Measurements from ENCODE around the gene LUC7L.
A peak's percentile ranks its signal among the peaks of the same experiment; 100 is the strongest.
"Not testable (repeated sequence)": the region's sequence is repeated elsewhere in the genome, so short reads cannot be mapped to it uniquely, and the experiment has no call there.

The LUC7L gene

DNA sequence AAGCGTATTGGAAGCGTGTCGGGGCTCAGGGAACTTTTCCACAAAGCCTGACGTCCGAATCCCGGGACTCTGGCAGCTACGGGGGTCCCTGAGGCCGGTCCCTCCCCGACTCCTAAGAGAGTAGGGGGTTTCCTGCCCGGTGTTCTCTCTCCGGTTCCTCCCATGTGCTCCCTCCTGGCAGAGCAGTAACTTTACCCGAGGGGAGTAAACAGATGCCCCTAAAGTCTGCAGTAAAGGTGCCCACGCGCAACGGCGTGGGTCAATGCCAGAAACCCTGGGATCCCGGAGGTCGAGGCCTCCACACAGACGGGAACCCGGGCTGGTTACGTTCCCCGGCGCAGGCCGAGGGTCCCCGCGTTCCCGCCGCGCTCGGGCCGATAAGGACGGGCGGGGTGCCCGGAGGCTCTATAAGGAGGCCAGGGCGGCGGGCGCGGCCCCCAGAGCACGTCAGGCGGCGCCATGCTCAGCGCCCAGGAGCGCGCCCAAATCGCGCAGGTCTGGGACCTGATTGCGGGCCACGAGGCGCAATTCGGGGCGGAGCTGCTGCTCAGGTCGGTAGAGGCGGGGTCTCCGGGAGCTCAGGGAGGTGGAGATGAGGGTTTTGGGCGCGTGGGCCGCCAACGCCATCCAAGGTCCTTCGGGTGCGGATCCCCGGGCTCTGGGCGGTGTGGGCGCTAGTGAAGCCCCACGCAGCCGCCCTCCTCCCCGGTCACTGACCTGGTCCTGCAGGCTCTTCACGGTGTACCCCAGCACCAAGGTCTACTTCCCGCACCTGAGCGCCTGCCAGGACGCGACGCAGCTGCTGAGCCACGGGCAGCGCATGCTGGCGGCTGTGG is 63.5 kb downstream of the LUC7L start, which contains the start of gene HBM:
Gene HBM (plus strand): TSS at position 440 of the 836 bp plus-strand sequence. CDS start 20 bp downstream, at position 460.
- no peak within 1 kb of the TSS for H3K4me3 ChIP-seq (ENCODE audit: low read length)
- peak; percentile 26 for DNase-seq (ENCODE audit: low read depth)
- TF ChIP-seq, protein P1, sequence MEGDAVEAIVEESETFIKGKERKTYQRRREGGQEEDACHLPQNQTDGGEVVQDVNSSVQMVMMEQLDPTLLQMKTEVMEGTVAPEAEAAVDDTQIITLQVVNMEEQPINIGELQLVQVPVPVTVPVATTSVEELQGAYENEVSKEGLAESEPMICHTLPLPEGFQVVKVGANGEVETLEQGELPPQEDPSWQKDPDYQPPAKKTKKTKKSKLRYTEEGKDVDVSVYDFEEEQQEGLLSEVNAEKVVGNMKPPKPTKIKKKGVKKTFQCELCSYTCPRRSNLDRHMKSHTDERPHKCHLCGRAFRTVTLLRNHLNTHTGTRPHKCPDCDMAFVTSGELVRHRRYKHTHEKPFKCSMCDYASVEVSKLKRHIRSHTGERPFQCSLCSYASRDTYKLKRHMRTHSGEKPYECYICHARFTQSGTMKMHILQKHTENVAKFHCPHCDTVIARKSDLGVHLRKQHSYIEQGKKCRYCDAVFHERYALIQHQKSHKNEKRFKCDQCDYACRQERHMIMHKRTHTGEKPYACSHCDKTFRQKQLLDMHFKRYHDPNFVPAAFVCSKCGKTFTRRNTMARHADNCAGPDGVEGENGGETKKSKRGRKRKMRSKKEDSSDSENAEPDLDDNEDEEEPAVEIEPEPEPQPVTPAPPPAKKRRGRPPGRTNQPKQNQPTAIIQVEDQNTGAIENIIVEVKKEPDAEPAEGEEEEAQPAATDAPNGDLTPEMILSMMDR (IDR thresholded peaks at IDR 0.05; ENCODE audit: insufficient read depth, low read depth, low read length, missing control alignments), result no peak

DNA sequence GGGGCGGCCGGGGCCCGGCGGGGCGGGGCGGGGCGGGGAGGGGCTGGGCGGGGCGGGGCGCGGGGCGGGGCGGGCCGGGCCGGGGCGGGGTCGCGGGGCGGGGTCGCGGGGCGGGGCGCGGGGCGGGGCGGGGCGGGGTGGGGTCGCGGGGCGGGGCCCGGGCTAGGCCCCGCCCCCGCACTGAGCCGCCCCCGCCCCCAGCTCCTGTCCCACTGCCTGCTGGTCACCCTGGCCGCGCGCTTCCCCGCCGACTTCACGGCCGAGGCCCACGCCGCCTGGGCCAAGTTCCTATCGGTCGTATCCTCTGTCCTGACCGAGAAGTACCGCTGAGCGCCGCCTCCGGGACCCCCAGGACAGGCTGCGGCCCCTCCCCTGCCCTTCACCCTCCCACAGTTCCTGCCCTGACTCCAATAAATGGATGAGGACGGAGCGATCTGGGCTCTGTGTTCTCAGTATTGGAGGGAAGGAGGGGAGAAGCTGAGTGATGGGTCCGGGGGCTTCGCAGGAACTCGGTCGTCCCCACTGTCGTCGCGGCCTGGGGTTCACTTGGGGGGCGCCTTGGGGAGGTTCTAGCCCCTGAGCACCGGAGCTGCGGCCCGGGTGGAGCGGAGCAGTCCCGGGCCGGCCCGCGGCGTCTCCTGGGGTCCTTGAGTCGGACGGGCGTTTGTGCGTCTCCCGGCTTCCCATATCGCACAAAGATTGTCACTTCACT is 64.3 kb downstream of the LUC7L start:
- no peak overlapping the region for H3K4me3 ChIP-seq (ENCODE audit: low read length)
- TF ChIP-seq, protein P1 (IDR thresholded peaks at IDR 0.05; ENCODE audit: insufficient read depth, low read depth, low read length, missing control alignments), result no peak
- no peak for DNase-seq (ENCODE audit: low read depth)

DNA sequence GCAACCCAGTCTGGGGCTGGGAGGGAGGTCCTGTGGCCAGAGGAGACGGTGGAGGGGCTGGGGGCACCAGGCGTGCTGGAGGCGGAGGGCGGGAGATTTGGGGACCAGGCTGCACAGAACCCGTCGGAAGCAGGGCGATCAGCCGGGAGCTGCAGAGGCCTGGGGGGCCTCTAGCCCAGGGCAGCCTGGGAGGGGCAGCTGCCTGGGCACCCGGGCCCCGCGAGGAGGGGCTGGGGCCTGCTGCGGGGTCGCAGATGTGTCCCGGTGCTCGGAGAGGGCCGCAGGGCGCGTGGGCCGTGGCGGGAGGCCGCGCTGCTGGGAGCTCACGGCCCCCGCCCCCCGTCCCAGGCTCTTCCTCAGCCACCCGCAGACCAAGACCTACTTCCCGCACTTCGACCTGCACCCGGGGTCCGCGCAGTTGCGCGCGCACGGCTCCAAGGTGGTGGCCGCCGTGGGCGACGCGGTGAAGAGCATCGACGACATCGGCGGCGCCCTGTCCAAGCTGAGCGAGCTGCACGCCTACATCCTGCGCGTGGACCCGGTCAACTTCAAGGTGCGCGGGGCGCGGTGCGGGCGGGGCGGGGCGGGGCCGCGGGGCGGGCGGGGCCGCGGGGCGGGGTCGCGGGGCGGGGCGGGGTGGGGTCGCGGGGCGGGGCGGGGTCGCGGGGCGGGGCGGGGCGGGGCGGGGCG is 65.0 kb downstream of the LUC7L start:
- not testable (repeated sequence) for DNase-seq (ENCODE audit: low read depth); H3K4me3 ChIP-seq (ENCODE audit: low read length)

DNA sequence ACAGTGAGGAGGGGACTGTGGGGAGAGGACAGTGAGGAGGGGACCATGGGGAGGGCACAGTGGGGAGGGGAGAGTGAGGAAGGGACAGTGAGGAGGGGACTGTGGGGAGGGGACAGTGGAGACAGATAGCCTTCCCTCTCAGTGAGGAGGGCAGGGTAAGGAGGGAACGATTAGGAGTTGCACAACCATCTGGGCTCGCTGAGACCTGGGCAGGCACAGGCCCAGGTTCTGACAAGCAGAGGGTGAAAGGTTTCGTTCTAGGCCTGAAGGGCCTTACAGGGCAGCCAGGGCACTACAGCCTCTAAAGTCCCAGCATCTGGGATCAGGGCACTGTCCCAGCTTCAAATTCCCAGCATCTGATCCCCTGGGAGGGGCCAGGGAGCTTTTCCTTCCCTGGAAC is 65.6 kb downstream of the LUC7L start:
- not testable (repeated sequence) for H3K4me3 ChIP-seq (ENCODE audit: low read length); DNase-seq (ENCODE audit: low read depth)

DNA sequence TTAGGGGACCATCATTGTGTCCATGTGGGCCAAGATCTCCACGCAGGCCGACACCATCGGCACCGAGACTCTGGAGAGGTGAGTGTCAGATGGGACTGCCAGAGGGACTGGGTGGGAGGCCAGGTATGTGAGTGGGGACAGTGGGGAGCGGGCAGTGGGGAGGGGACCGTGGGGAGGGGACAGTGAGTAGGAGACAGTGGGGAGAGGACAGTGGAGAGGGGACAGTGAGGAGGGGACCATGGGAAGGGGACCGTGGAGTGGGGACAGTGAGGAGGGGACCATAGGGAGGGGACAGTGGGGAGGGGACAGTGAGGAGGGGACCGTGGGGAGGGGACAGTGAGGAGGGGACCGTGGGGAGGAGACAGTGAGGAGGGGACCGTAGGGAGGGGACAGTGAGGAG is 66.1 kb downstream of the LUC7L start:
- not testable (repeated sequence) for H3K4me3 ChIP-seq (ENCODE audit: low read length); DNase-seq (ENCODE audit: low read depth)

DNA sequence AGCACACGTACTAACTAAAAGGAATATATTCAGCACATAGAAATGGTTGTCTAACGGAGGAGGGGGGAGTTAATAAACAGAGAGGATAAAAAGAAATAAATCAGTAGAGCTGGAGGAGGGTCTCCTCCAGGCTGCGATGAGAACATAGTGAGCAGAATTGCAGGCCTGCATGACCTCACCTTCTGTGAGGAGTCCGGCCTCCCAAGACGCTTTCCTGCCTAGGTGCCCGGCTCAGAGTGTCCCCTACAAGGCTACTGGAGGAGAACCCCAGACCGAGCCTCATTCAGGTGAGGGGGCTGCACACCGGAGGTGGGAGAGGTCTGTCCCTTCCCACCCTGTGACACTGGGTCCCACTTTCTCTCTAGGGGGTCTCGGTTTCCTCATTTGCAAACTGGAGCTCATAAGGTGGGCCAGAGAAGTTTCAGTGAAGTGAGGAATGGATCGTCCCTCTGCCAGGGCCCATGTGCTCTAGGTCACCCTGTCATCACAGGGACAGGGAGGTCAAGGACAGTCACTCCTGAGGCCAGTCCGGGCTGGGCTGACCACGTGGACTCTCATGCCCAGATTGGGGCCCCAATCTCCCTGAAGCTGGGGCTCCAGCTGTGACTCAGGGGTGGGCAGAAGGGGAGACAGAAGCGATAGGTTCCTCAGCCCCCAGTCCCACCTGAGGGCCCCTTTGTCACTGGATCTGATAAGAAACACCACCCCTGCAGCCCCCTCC is 66.8 kb downstream of the LUC7L start:
- no peak overlapping the region for H3K4me3 ChIP-seq (ENCODE audit: low read length)
- no peak for DNase-seq (ENCODE audit: low read depth)
- TF ChIP-seq, protein P1 (IDR thresholded peaks at IDR 0.05; ENCODE audit: insufficient read depth, low read depth, low read length, missing control alignments), result no peak

DNA sequence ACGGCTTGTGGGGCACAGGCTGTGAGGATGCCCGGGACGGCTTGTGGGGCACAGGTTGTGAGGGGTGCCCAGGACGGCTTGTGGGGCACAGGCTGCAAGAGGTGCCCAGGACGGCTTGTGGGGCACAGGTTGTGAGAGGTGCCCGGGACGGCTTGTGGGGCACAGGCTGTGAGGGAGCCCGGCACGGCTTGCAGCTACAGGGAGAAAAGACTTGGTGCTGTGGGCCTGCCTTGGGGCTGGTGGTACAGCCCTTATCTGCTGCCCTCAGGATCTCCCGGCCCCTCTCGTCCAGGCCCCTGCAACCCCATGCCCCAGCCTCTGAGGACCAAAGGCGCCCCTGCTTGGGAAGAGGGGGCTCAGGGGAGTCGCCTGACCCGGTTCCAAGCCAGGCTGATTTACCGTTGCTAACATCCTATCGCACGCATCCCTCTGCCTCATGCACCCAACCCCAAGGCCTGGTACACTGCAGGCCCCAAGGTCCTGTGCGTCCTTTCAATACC is 68.5 kb downstream of the LUC7L start:
- H3K4me3 ChIP-seq (ENCODE audit: low read length), result no peak overlapping the region
- no peak for DNase-seq (ENCODE audit: low read depth)
- TF ChIP-seq, protein P1 (IDR thresholded peaks at IDR 0.05; ENCODE audit: insufficient read depth, low read depth, low read length, missing control alignments), result no peak

DNA sequence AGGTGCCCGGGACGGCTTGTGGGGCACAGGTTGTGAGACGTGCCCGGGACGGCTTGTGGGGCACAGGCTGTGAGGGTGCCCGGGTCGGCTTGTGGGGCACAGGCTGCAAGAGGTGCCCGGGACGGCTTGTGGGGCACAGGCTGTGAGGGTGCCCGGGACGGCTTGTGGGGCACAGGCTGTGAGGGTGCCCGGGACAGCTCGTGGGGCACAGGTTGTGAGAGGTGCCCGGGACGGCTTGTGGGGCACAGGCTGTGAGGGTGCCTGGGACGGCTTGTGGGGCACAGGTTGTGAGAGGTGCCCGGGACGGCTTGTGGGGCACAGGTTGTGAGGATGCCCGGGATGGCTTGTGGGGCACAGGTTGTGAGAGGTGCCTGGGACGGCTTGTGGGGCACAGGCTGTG is 69.0 kb downstream of the LUC7L start:
- DNase-seq (ENCODE audit: low read depth); H3K4me3 ChIP-seq (ENCODE audit: low read length): not testable (repeated sequence)

All from epithelial cell of esophagus (primary cell).